IMR-90 (cell line): ENCODE measurements around the gene MS4A2.

Experiments used
- CEBPB ChIP-seq: IDR thresholded peaks from 2 replicates; pipeline ENCODE4 v1.6.1; 2012; ENCODE audit warnings: low read depth, low read length, improper control_type of control experiment
- CTCF ChIP-seq: conservative IDR thresholded peaks from 2 replicates; pipeline ENCODE4 v1.5.1; 2012; ENCODE audit warnings: mild to moderate bottlenecking, low read depth, low read length, improper control_type of control experiment
- MXI1 ChIP-seq: IDR thresholded peaks from 2 replicates; pipeline ENCODE4 v1.6.1; 2012; ENCODE audit warnings: low read depth, mild to moderate bottlenecking, low read length, moderate library complexity, borderline replicate concordance
- POLR2A ChIP-seq: IDR thresholded peaks from 2 replicates; pipeline ENCODE4 v1.6.1; 2012; ENCODE audit warnings: mild to moderate bottlenecking, low read depth, low read length
- RFX5 ChIP-seq: IDR thresholded peaks from 2 replicates; pipeline ENCODE4 v1.8.0; 2012; ENCODE audit warnings: low read depth, mild to moderate bottlenecking, low read length, moderate library complexity

- TF ChIP-seq CTCF (no peak), RFX5 (no peak), POLR2A (no peak), CEBPB (no peak), MXI1 (no peak)
Observed at GRCh38 chr11:60056349-60056969, 32.0 kb upstream of the MS4A2 start, which contains the start of gene MS4A3.
